Fibroblast of lung (primary cell): ENCODE measurements around the gene ARHGAP21. TPM values are rescaled to one million over a fixed set of nuclear protein-coding genes. Genes with fewer than 3 reads are reported as not detected.

ENCODE experiments used
- DNase-seq, 2 donors: peaks; one replicate each; pipeline versions ENCODE4 v3.0.0 to v3.0.0-alpha.2; 2010; ENCODE audit warnings: low read depth in 2 of 2
- H2AFZ ChIP-seq: 2 replicates; pipeline ENCODE4 v1.5.1; 2012; ENCODE audit warnings: low read length, control low read depth, inconsistent platforms
- H3K27ac ChIP-seq: 2 replicates; pipeline ENCODE4 v1.5.1; 2011; ENCODE audit warnings: low read length, control low read depth; ENCODE audit not compliant: insufficient read depth
- H3K27me3 ChIP-seq: 2 replicates; pipeline ENCODE4 v1.5.1; 2011; ENCODE audit warnings: mild to moderate bottlenecking, low read length; ENCODE audit not compliant: control insufficient read depth, insufficient read depth
- H3K36me3 ChIP-seq: 2 replicates; pipeline ENCODE4 v1.5.1; 2011; ENCODE audit warnings: low read length; ENCODE audit not compliant: control insufficient read depth, insufficient read depth
- H3K4me1 ChIP-seq: 2 replicates; pipeline ENCODE4 v1.5.1; 2011; ENCODE audit warnings: low read length; ENCODE audit not compliant: control insufficient read depth, insufficient read depth; ENCODE audit errors: extremely low read depth
- H3K4me2 ChIP-seq: 2 replicates; pipeline ENCODE4 v1.5.1; 2011; ENCODE audit warnings: low read length, control low read depth; ENCODE audit not compliant: insufficient read depth; ENCODE audit errors: extremely low read depth
- H3K4me3 ChIP-seq, 4 experiments: fragments of 200-600 bp in 1 of 4; sonication (generic) in 1 of 4; replicated peaks in 1 of 4; 2 replicates each; pipeline ENCODE4 v1.5.1; 2011 to 2016; ENCODE audit warnings: low read length in 4 of 4, low read depth in 3 of 4, mild to moderate bottlenecking in 3 of 4, control low read depth in 2 of 4, inconsistent platforms in 1 of 4, mixed read lengths in 1 of 4; ENCODE audit not compliant: insufficient read depth in 1 of 4; ENCODE audit errors: control extremely low read depth in 1 of 4
- H3K79me2 ChIP-seq: 2 replicates; pipeline ENCODE4 v1.5.1; 2012; ENCODE audit warnings: mild to moderate bottlenecking, low read length, inconsistent platforms; ENCODE audit not compliant: control insufficient read depth, insufficient read depth
- H3K9ac ChIP-seq: 2 replicates; pipeline ENCODE4 v1.5.1; 2011; ENCODE audit warnings: mild to moderate bottlenecking, low read length, control low read depth; ENCODE audit not compliant: insufficient read depth
- H3K9me3 ChIP-seq: 2 replicates; pipeline ENCODE4 v1.5.1; 2012; ENCODE audit warnings: low read depth, low read length; ENCODE audit not compliant: control insufficient read depth, insufficient read depth
- H4K20me1 ChIP-seq: 2 replicates; pipeline ENCODE4 v1.5.1; 2011; ENCODE audit warnings: low read length; ENCODE audit not compliant: control insufficient read depth, insufficient read depth; ENCODE audit errors: extremely low read depth
- EZH2 ChIP-seq: IDR thresholded peaks from 2 replicates; pipeline ENCODE4 v1.5.1; 2012; ENCODE audit warnings: low read length, control low read depth, mild to moderate bottlenecking; ENCODE audit errors: missing control alignments
- polyA plus RNA-seq, 2 donors: library from polyadenylated mRNA; depleted of rRNA in 1 of 2; stranded (reverse) in 1 of 2; unstranded in 1 of 2; fragments of >200 nt; gene quantifications; 2 replicates each; pipeline ENCODE4 v1.2.1, GENCODE V29; 2011 to 2012; ENCODE audit warnings: missing spikeins in 1 of 2
- total RNA-seq: library from RNA; depleted of rRNA; stranded (reverse); fragments of >200 nt; gene quantifications from 2 replicates; pipeline ENCODE4 v1.2.1, GENCODE V29; 2014
- TF ChIP-seq, protein P1 (sequence below), 2 donors: IDR thresholded peaks in 1 of 2; conservative IDR thresholded peaks in 1 of 2; 1 replicate in 1 of 2; 2 replicates in 1 of 2; pipeline ENCODE4 v1.5.1; 2011 to 2012; ENCODE audit warnings: low read length in 2 of 2, control low read depth in 1 of 2, inconsistent platforms in 1 of 2, low read depth in 1 of 2, mild to moderate bottlenecking in 1 of 2

The ARHGAP21 gene
- total and polyA plus RNA-seq, 2 donors (not counting 1 experiment from before 2014, with no cell fraction given) = 105 to 173 TPM

- no peak overlapping the region for H3K4me3 ChIP-seq
- H2AFZ ChIP-seq = no peak overlapping the region
- no peak overlapping the region for H3K4me2 ChIP-seq
- H3K9ac ChIP-seq = no peak overlapping the region
- no peak for DNase-seq
- H3K4me1 ChIP-seq = no peaks in the 10 kb centered on the region
- H3K9me3 ChIP-seq = no peaks in the 10 kb centered on the region
- no peaks in the 10 kb centered on the region for H3K27me3 ChIP-seq
- peaks cover 7% of the 10 kb centered on the region for H3K36me3 ChIP-seq
- no peaks in the 10 kb centered on the region for H4K20me1 ChIP-seq
- H3K27ac ChIP-seq = no peak overlapping the region
- H3K79me2 ChIP-seq = no peaks in the 10 kb centered on the region
- no peak for TF ChIP-seq EZH2
- TF ChIP-seq, protein P1, sequence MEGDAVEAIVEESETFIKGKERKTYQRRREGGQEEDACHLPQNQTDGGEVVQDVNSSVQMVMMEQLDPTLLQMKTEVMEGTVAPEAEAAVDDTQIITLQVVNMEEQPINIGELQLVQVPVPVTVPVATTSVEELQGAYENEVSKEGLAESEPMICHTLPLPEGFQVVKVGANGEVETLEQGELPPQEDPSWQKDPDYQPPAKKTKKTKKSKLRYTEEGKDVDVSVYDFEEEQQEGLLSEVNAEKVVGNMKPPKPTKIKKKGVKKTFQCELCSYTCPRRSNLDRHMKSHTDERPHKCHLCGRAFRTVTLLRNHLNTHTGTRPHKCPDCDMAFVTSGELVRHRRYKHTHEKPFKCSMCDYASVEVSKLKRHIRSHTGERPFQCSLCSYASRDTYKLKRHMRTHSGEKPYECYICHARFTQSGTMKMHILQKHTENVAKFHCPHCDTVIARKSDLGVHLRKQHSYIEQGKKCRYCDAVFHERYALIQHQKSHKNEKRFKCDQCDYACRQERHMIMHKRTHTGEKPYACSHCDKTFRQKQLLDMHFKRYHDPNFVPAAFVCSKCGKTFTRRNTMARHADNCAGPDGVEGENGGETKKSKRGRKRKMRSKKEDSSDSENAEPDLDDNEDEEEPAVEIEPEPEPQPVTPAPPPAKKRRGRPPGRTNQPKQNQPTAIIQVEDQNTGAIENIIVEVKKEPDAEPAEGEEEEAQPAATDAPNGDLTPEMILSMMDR (conservative IDR thresholded peaks at IDR 0.05 in 1 of 2, IDR thresholded peaks at IDR 0.05 in 1 of 2; ENCODE audit: low read depth in 1 of 2, low read length in 2 of 2) = no peak
Observed at GRCh38 chr10:24590697-24591457, 132.8 kb downstream of the ARHGAP21 start.

- peaks cover 7% of the 10 kb centered on the region for H3K36me3 ChIP-seq
- no peaks in the 10 kb centered on the region for H4K20me1 ChIP-seq
- H3K27me3 ChIP-seq = no peaks in the 10 kb centered on the region
- no peaks in the 10 kb centered on the region for H3K79me2 ChIP-seq
- no peaks in the 10 kb centered on the region for H3K9me3 ChIP-seq
- no peak for TF ChIP-seq EZH2
- TF ChIP-seq, protein P1 (conservative IDR thresholded peaks at IDR 0.05 in 1 of 2, IDR thresholded peaks at IDR 0.05 in 1 of 2; ENCODE audit: low read depth in 1 of 2, low read length in 2 of 2) = no peak
- no peak overlapping the region for H3K4me2 ChIP-seq
- no peak overlapping the region for H3K4me3 ChIP-seq
- no peak overlapping the region for H3K27ac ChIP-seq
- no peak overlapping the region for H2AFZ ChIP-seq
- no peak for DNase-seq
- no peaks in the 10 kb centered on the region for H3K4me1 ChIP-seq
- no peak overlapping the region for H3K9ac ChIP-seq
Observed at GRCh38 chr10:24589265-24589664, 134.4 kb downstream of the ARHGAP21 start.

GRCh38 chr10:24579906-24580305 lies 143.8 kb downstream of the ARHGAP21 start:
- no peak for DNase-seq
- no peak overlapping the region for H3K27ac ChIP-seq
- H3K36me3 ChIP-seq = no peaks in the 10 kb centered on the region
- H4K20me1 ChIP-seq = no peaks in the 10 kb centered on the region
- H3K9me3 ChIP-seq = no peaks in the 10 kb centered on the region
- no peaks in the 10 kb centered on the region for H3K4me1 ChIP-seq
- TF ChIP-seq, protein P1 (conservative IDR thresholded peaks at IDR 0.05 in 1 of 2, IDR thresholded peaks at IDR 0.05 in 1 of 2; ENCODE audit: low read depth in 1 of 2, low read length in 2 of 2) = no peak
- TF ChIP-seq EZH2 = no peak
- no peak overlapping the region for H2AFZ ChIP-seq
- H3K9ac ChIP-seq = no peak overlapping the region
- H3K4me2 ChIP-seq = no peak overlapping the region
- no peaks in the 10 kb centered on the region for H3K79me2 ChIP-seq
- H3K4me3 ChIP-seq = no peak overlapping the region
- no peaks in the 10 kb centered on the region for H3K27me3 ChIP-seq
